T follicular helper cell (primary cell): Measurements from ENCODE around the gene ZDHHC17.
A peak's percentile ranks its signal among the peaks of the same experiment; 100 is the strongest.
"Not testable (repeated sequence)": the region's sequence is repeated elsewhere in the genome, so short reads cannot be mapped to it uniquely, and the experiment has no call there.

Source experiments
- DNase-seq: peaks from one replicate; pipeline ENCODE4 v3.0.0-alpha.2; 2020; ENCODE audit warnings: low read depth
- total RNA-seq, 2 experiments: gene quantifications; one replicate each; lab custom pipeline; 2026; lab: John Stamatoyannopoulos, UW

Gene ZDHHC17, protein sequence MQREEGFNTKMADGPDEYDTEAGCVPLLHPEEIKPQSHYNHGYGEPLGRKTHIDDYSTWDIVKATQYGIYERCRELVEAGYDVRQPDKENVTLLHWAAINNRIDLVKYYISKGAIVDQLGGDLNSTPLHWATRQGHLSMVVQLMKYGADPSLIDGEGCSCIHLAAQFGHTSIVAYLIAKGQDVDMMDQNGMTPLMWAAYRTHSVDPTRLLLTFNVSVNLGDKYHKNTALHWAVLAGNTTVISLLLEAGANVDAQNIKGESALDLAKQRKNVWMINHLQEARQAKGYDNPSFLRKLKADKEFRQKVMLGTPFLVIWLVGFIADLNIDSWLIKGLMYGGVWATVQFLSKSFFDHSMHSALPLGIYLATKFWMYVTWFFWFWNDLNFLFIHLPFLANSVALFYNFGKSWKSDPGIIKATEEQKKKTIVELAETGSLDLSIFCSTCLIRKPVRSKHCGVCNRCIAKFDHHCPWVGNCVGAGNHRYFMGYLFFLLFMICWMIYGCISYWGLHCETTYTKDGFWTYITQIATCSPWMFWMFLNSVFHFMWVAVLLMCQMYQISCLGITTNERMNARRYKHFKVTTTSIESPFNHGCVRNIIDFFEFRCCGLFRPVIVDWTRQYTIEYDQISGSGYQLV
- 55.5 to 68.4 reads per million in 2 experiments for total RNA-seq

DNA sequence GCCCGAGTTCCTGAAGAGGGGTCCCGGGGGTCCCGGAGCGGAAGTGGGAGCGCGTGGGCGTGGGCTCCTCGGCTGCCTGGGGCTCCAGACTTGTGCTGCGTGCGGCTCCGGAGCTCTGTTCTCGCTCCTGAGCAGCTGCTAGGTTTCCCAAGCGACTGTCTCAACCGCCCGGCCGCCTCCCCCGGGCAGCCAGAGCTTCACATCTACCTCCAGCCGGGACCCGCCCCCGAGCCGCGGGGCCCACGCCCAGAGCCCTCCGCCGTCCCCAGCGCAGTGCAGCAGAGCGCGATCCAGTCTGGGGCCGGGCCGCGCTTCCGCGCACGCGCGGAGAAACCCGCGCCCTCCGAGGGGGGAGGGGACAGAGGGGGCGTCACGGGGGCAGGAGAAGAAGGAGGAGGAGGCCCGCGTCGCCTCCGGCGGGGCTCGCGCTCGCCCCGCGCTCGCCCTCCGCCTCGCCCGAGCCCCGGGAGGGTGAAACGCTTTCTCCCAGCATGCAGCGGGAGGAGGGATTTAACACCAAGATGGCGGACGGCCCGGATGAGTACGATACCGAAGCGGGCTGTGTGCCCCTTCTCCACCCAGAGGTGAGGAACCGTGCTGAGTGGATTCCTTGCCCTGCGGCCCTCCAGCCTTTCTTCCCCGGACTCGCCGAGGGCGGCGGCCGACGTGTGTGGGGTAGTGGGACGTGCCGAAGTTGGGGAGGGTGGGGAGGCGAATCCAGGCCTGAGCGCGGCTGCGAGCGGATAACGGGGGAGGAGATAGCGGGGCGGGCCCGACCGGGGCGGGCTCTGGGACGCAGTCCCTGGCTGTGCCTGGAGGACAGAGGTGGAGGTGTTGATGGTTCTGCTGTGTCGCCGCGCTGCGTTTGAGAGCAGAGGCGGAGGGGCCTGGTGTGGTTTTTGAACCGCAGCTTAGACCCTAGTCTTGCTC is at the start of gene ZDHHC17:
Gene ZDHHC17 (plus strand): TSS at position 370 of the 930 bp plus-strand sequence. CDS start 122 bp downstream, at position 492.
- DNase-seq, result peak; percentile 87

DNA sequence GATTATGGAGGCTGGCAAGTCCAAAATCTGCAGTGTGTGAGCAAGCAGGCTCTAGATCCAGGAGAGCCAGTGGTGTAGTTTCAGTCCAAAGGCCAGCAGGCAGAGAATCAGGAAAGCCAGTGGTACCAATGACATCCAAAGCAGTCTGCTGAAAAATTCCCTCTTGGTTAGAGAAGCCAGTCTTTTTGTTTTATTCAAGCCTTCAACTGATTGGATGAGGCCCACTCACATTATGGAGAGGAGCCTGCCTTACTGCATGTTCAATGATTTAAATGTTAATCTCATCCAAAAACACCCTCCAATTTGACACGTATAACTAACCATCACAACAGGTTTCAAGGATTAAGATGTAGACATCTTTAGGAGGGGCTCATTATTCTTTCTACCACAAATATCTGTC is 49.5 kb upstream of the ZDHHC17 start:
- no peak for DNase-seq

DNA sequence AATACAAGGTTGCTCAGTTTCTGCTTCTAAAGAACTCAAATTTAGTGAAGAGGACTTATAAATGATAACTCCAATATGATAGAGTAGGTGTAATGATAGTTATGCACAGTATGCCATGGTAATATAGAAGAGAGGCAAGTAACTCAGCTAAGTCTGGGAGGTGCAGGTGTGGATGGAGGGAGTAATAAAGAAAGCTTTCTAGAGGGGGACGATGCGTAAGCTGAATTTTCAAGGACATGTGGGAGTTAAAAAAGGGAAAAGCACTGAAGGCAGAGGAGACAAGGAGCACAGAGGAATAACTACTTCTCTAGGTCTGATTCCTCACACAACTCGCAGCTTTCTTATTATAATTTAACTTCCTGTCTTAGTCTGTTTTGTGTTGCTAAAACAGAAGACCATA is 49.1 kb upstream of the ZDHHC17 start:
- DNase-seq, result no peak

DNA sequence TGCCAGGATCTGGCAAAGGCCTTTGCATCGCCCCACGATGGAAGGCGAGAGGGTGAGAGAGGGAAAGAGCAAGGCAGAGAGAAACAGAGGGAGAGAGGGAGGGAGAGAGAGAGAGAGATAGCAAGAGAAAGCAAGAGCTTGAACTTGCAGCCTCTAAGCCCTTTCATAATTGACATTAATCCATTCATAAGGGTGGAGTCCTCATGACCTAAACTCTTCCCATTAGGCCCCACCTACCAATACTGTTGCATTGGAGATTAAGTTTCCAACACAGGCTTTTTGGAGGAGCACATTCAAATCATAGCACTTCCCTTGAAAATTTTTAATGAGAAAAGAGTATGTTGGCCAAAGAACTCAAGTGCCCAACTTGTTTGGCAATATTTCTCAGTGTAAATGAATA is 48.6 kb upstream of the ZDHHC17 start:
- DNase-seq, result no peak

DNA sequence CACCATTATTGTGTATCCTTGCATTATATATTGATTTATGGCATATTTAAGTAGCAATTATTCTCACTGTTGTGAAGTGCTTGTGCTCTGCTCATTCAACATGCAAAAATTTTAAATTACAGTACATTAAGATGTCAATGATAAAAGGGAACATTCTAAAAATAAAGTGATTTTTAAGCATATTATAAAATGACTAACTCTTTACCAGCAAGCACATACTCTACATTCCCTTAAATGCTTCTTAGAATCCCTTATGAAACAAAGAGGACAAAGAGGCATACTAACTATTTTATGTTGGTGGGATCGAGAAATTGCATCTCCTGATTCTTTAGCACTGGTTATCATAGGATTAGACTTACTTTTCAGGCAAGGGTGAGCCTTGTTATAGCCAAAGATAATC is 46.6 kb upstream of the ZDHHC17 start:
- no peak for DNase-seq

DNA sequence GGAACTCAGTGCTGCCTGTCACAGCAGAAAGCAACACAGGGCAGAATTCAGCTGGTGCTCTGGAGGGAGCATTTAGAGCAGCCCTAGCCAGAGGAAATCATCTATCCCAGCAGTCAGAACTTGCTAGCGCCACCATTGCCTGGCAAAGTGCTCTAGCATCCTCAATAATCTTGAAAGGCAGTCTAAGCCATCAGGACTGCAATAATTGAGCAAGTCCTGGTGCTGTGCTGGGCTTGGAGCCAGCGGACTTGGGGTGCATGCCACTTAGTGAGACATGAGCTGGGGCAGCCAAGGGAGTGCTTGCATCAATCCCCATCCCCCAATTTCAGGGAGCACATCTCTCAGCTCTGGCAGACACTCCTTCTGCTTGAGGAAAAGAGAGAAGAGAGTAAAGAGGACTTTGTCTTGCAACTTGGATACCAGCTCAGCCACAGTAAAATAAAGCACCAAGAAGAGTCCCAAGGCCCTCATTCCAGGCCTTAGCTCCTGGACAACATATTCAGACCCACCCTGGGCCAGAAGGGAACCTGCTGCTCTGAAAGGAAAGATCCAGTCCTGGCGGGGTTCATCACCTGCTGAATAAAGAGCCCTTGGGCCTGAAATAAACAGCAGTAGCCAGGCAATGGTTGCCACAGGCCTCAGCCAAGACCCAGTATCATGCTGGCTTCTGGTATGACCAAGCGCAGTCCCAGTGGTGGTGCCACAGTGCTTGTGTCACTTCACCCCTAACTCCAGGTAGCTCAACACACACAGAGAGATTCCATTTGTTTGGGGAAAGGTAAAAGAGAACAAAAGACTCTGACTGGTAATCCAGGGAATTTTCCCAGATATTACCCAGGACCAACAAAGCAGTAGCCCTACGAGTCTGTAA is 44.5 kb upstream of the ZDHHC17 start:
- no peak for DNase-seq

DNA sequence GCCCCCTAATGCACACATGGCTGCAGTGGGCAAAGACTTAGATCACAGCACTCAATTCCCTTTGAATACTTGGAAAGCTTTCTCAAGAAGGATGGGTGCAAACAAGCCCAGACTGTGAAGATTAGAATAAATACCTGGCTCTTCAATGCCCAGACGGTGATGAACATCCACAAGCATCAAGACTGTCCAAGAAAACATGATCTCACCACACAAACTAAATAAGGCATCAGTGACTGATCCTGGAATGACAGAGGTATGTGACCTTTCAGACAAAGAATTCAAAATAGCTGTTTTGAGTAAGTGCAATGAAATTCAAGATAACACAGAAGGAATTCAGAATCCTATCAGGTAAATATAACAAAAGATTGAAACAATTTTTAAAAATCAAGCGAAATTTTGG is 43.8 kb upstream of the ZDHHC17 start:
- DNase-seq, result no peak

DNA sequence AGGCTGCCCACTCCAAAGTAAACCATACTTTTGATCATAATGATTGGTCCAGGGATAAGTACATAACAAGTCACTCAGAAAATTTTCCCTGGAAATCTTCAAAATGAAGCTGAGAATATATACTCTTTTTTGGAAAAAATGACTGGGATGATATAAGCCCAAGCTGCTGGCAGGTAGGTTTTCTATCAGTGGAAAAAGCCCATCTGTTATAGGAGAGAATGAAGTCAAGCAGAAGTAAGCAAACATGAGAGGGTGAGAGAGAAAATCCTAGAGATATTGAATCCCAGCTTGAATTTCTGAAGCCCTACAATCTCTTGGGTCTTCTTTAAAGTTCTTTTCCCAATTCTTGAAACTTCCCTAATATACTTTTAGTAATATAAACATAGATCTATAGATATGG is 37.3 kb upstream of the ZDHHC17 start:
- no peak for DNase-seq

DNA sequence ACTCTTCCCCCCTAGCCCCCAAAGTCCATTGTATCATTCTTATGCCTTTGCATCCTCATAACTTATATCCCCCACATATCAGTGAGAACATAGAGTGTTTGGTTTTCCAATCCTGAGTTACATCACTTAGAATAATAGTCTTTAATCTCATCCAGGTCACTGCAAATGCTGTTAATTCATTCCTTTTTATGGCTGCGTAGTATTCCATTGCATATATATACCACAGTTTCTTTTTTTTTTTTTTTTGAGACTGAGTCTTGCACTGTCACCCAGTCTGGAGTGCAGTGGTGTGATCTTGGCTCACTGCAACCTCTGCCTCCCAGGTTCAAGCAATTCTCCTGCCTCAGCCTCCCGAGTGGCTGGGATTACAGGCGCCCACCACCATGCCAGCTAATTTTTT is 31.7 kb upstream of the ZDHHC17 start:
- DNase-seq, result not testable (repeated sequence)

DNA sequence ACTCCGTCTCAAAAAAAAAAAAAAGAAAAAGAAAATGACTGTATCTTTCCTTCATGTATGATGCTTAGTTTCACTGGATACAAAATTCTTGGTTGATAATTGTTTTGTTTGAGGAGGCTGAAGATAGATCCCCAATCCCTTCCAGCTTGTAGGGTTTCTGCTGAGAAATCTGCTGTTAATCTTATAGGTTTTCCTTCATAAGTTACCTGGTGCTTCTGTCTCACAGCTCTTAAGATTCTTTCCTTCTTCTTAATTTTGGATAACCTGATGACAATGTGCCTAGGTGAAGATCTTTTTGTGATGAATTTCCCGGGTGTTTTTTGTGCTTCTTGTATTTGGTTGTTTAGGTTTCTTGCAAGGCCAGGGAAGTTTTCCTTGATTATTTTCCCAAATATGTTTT is 26.2 kb upstream of the ZDHHC17 start:
- DNase-seq, result not testable (repeated sequence)

DNA sequence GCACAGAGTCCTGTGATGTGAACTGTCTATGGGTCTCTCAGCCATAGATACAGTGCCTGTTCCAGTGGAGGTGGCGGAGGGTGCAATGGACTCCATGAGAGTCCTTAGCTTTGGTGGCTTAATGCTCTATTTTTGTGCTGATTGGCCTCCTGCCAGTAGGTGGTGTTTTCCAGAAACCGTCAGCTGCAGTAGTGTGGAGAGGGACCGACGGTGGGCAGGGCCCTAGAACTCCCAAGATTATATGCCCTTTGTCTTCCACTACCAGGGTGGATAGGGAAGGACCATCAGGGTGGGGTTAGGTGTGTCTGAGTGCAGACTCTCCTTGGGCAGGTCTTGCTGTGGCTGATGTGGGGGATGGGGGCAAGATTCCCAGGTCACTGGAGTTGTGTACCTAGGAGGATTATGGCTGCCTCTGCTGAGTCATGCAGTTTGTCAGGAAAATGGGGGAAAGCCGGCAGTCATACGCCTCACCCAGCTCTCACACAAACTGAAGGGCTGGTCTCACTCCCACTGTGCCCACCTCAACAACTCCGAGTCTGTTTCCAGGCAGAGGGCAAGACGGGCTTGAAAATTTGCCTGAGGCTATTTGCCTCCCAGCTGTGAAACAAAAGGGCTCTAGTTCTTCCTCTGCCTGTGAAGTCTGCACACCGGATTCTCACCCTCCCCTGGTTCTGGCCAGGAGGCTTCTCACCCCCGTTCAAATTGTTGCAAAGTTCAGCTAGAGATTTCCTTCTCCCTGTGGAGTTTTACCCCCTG is 24.9 kb upstream of the ZDHHC17 start:
- no peak for DNase-seq

DNA sequence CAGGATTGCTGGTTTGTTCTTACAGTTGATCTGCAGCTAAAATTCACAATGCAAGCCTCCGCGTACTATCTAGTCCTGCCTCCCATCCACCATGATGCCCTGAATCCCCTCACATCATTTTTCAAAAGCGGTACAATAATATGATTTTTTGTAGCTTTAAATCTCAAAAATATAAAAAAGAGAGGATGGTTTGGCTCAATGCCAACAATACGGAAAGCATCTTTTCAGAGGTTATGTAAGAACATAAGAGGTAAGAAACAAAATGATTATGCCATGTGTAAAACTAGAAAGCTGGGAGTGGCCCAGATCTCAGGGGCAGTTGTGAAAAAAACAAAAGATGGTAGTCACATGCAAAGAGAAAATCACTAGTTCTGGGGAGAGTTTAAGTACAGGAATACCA is 24.0 kb upstream of the ZDHHC17 start:
- DNase-seq, result no peak

DNA sequence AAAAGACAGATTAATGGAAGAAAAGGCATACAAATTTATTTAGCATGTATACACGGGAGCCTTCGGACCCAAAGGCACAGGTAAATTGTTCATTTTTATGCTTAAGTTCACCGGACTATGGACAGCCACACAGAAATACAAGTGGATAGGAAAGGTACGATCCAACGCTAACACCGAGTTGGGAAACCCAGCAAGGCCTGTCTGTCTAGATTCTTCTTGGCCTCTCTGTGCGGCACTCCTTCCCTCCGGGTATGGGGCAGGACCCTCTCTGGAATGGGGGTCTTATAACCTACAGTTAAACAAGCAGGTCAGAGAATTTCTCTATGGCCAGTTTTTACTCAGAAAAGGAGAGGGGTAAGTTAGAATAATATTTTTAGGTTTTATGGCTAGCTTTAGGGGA is 23.4 kb upstream of the ZDHHC17 start:
- DNase-seq, result no peak

DNA sequence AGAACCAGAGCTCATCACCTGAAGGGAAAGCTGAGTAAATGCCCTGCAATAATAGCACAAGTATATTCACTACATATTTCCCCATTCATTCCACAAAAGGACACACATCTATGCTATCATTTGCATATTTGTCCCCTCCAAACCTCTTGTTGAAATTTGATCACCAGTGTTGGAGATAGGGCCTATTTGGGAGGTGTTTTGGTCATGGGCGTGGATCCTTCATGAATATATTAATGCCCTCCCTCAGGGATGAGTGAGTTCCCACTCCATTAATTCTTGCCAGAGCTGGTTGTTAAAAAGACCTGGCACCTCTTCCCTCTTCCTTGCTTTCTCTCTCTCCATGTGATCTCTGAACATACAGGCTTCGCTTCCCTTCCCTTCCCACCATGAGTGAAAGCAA is 18.6 kb upstream of the ZDHHC17 start:
- no peak for DNase-seq

DNA sequence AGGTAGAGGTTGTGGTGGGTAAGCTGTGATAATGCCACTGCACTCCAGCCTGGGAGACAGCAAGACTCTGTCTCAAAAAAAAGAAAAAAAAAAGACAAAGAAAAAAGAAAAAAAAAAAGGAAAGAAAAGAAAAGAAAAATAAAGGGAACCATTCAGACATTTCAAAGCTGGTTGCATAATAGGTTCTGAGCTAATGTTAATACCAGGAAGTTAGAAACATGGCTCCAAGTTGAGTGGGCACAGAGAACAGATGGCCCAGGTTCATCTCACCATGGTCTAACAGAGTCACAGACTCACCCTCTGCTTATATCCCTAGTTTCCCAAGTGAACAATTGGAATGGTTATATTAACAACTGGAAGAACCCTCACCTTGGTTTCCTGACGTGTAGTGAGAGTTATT is 17.4 kb upstream of the ZDHHC17 start:
- no peak for DNase-seq

DNA sequence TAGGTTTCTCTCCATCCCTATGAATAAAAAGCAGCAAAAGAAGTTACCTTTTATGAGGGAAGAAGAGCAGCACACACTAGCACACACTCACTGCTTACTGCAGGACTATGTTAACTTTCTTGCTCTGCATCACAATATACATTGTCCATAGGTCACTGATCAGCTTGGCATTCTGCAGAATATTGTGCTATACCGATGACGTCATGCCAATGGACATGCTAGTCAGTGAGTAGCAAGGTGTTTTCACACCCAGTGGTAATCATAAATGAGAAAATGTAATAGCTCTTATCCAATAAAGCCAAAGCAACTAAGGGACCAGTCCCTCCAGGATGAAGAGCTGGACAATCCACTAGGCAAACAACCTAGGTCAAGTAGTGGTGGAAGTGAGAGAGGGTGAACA is 16.7 kb upstream of the ZDHHC17 start:
- no peak for DNase-seq

DNA sequence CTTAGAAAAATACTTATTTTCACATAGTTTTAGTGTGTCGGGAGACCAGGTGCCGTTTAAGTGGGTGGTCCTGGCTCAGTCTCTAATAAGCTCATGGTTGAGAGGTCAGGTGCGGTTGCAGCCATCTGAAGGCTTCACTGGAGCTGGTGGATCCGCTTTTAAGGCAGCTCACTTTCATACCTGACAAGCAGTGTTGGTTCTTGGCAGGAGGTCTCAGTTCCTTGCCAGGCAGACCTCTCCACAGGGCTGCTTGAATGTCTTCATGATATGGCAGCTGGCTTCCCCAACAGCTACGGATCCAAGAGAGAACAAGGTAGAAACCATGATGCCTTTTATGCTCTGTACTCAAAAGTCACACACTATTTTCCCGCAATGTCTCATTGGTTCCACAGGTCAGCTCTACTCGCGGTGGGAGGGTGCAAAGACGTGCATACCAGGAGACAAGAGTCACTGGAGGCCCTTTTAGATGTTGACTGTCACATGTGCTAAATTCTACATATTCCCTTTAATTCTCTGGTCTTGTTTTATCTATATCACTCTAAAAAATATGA is 8.0 kb upstream of the ZDHHC17 start:
- no peak for DNase-seq

DNA sequence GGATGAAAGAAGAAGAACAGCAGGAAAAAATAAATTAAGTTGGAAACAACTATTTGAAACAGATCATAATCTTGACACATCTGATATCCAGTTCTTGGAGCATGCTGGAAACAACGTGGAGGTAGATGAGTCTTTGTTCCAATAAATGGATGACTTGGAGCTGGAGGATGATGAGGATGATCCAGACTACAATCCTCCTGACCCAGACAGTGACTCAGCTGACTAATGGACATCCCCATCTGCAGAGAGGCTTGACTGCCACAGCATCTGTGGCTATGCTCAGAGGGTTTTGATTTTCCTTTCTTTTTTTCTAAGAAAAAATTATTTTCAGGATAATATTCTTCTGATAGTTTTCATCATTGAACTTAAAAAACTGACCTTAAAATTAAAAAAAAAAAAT is 6.2 kb upstream of the ZDHHC17 start:
- no peak for DNase-seq

DNA sequence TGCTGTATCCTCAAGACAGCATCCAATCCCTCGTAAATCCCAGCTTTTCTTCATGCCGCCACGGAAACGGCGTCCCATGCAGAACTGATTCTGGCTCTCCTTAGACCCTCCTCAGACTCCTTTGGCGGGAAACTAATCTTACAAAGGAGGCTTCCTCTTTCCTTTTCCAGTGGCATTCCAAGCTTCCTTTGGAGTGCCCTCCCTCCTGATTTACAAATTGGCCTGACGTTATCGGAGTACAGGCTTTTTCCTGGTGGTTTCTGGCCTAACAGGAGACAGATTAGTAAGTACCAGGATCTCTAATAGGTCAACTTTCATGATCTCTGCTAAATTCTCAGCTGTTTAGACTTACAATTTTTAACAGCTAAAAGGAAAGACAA is 1.3 kb upstream of the ZDHHC17 start:
- DNase-seq, result no peak

DNA sequence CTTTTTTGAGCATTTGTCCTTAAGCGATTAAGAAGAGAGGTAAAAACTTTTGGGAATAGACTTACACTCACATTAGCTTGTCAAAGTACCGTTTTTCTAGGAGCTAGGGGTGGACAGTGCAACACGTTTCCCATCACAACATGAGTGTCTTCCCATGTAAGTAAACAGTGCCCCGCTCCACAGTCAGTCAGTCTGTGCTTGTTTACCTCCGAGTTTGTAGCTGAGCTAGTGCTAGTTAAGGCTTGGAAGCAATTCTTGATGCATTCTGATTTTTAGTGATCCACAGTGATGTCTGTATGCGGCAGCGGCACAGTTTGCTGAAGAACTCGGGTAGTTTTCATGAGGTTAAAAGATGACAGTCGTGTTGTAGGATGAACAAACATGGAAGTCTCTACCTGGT is 941 bp downstream of the ZDHHC17 start:
- no peak for DNase-seq

DNA sequence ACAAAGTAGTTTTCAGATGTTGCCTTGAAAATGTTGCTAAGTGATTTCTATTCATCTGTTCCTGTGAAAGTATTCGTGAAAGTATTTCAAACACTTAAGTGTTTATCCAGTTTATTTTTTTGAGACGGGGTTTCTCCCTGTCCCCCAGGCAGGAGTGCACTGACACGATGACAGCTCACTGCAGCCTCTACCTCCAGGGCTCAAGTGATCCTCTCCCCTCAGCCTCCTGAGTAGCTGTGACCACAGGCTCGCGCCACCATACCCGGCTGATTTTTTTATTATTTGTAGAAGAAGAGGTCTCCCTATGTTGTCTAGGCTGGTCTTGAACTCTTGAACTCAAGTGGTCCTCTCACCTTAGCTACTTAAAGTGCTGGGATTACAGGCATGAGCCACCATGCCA is 1.7 kb downstream of the ZDHHC17 start:
- no peak for DNase-seq
